Esophagus muscularis mucosa (tissue), 3 donors: ENCODE measurements around the gene SENP7.

Experiments
- CTCF ChIP-seq, 3 experiments: fragments of 200-600 bp in 2 of 3; fragments of 450-650 bp in 1 of 3; sonication (generic) in 2 of 3; IDR thresholded peaks; one replicate each; pipeline ENCODE4 v1.5.1; 2017 to 2019; ENCODE audit warnings: antibody characterized with exemption in 3 of 3, mild to moderate bottlenecking in 2 of 3, moderate library complexity in 1 of 3
- POLR2A ChIP-seq: fragments of 450-650 bp; IDR thresholded peaks from one replicate; pipeline ENCODE4 v1.6.1; 2017; ENCODE audit warnings: antibody characterized with exemption, moderate library complexity, mild to moderate bottlenecking, low read depth

DNA sequence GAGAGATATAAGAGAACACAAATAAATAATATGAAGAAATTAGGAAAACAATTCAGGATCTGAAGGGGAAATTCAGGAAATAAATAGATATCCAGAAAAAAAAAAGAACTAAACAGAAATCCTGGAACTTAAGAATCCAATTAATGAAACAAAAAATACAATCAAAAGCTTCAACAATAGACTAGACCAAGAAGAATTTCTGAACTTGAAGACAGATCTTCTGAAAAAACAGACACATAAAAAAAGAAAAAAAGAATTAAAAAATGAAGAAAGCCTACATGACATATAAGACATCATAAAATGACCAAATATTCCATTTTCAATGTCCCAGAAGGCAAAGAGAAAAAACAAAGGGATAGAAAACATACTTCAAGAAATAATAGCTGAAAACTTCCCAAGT, 124.3 kb downstream of the SENP7 start:
- no peak for TF ChIP-seq CTCF (IDR thresholded peaks at IDR 0.05)
- TF ChIP-seq POLR2A, result no peak
